NCI-H524 (cell line): ENCODE results near the gene ECHS1.
A peak's percentile ranks its signal among the peaks of the same experiment; 100 is the strongest.
"Not testable (repeated sequence)": the region's sequence is repeated elsewhere in the genome, so short reads cannot be mapped to it uniquely, and the experiment has no call there.

Experiments used
- DNase-seq, 2 experiments: peaks; one replicate each; lab custom pipeline; 2025; lab: John Stamatoyannopoulos, UW

The ECHS1 gene

DNA sequence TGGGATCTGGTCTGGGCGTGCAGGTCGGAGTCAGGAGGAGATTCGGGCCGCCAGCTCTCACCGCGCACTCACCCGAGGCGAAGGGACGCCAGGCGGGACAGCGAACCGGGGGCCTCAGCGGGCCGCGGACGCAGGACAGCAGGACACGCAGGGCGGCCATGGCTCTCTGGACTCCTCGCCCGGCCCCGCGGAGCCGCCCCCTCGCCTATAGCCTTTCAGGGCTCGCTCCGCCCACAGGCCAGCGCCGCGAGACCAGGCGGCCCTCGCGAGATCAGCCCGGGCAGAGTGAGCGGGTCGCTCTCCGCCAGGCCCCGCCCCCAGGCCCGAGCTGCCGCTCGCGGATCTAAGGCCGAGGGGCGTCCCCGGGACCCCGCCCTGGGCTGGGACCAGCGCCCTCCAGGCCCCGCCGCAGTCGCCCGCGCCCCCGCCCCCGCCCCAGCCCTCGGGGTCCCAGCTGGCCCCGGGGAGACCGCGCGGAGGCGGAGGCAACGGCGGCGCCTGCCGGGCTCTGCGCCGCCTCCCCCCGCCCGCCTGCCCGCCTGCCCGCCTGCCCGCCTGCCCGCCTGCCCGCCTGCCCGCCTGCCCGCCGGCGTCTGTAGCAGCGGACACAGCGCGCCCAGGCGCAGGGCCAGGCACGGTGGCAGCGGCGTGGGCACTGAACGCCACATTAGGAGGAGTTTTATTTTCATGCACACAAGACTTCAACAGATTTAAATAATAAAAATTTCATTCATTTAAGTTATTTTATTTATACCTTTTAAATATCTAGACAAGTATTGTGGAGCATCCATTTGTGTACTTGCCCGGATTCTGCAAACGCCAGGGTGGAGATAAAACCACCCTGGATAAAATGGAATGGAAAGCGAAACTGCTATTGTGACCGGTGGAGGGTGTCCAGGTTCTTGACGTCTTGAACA is at the start of gene ECHS1:
Gene ECHS1 (minus strand): TSS at position 181 of the 917 bp plus-strand sequence. CDS start 21 bp downstream, at position 160.
- DNase-seq = peak in 1 of 2 experiments; percentile 66

GRCh38 chr10:133422223-133422806 is 49.2 kb upstream of the ECHS1 start:
- DNase-seq = no peak

GRCh38 chr10:133421336-133422222 is 48.4 kb upstream of the ECHS1 start:
- no peak for DNase-seq

DNA sequence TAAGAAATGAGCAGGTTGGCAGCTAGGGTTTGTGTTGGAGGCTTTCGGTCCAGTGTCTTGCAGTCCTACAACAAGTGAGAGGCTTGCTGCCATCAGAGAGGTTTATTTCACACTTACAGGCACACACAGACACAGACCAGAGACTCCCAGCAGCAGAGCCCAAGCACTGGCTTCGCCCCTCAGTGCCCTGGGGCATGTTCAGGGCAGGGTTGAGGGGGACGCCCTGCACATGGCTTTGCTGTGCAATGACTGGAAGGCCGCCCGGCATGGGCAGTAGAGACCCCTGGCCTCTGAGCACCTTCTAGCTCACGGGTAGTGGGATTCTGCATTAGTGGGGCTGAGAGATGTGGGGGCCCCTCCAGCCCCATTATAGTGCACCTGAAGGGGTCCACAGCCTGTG is 47.4 kb upstream of the ECHS1 start:
- no peak for DNase-seq

DNA sequence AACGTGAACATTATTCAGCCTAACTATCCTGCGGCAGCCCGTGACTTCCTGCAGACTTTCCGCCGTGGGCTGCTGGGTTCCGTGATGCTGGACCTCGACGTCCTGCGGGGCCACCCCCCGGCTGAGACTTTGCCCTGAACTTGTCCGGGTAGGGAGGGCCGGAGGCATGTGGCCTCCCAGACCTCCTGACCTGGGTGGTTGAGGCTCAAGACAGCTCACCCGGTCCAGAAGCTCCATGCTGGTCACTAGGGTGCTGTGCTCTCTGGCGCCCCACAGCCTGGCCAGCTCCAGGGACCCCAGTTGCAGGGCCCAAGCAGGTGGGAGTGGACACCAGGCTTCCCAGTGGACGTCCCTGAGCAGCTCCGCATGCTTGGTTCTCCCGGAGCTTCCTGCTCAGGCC is 46.9 kb upstream of the ECHS1 start:
- no peak for DNase-seq

- DNase-seq = no peak
These were observed 46.2 kb upstream of the ECHS1 start for GRCh38 chr10:133419211-133419950.

DNA sequence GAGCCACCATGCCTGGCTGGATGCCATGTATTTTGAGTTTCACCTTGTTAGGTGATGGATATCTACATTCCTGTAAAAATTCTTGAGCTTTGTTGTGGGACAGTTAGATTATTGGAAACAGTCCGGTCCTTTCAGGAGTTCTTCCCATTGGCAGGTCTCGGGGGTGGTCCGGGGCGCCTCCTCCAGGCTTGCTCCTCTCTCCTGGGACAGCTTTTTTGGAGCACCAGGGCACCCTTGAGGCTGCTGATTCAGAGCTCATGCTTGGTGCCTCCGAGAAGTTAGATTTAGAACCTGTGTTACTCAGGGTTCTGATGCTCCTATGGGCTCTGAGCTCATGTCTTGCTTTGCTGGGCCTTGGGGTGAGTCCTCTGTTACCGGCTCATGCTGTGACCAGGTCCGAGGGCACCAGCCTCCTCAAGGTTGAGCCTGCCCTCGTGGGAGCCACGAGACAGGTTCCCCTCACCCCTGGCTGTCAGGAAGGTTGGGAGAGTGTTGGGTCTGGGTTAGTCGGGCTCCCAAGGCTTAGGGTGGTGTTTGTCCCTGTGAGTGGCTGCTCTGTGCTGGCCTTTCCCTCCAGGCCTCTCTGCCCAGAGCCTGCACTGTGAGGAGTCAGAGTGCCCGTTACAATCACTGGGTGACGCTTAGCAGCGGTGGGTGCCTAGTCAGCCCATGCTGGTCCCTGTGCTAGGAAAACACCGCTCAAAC is 45.3 kb upstream of the ECHS1 start:
- no peak for DNase-seq

- DNase-seq = no peak
These were observed 42.6 kb upstream of the ECHS1 start for GRCh38 chr10:133415752-133416151.

DNA sequence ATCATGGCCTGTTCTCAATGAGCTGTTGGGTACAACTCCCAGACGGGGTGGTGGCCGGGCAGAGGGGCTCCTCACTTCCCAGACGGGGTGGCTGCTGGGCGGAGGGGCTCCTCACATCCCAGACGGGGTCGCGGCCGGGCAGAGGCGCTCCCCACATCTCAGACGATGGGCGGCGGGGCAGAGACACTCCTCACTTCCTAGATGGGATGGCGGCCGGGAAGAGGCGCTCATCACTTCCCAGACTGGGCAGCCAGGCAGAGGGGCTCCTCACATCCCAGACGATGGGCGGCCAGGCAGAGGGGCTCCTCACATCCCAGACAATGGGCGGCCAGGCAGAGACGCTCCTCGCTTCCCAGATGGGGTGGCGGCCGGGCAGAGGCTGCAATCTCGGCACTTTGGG is 41.2 kb upstream of the ECHS1 start:
- DNase-seq = not testable (repeated sequence)

GRCh38 chr10:133412381-133412711 is 39.2 kb upstream of the ECHS1 start:
- no peak for DNase-seq

DNA sequence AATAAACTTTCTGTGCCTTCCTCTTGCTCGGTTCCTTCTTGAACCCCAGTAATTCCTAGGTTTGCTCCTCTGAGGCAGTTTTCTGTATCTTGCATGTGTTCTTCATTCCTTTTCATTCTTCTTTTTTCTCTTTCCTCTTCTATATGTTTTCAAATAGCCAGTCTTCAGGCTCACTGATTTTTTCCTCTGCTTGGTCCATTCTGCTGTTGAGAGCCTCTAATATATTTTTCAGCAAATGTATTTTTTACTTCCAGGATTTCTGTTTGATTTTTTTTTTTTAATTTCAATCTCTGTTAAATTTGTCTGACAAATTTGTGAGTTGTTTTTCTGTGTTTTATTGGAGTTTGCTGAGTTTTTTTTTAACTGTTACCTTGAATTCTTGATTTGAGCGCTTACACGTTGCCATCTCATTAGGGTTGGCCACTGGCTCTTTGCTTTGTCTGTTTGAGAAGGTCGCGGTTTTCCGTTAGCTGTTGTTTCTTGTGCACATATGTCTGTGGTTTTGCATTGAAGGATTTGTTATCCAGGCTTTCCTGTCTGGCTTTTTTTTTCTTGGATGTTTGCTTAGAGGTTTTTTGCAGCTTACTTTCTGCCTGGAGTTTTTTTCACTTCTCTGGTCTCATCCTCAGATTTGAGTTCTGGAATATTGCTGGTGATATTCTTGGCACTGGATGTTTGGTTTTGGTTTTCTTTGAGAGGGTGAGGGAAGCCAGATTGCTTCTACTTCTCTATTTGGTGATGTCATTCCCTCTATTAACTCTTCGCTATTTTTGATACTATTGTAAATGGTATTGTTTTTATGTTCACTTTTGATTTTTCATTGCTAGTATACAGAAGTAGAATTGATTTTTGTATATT is 38.6 kb upstream of the ECHS1 start:
- DNase-seq = no peak

DNA sequence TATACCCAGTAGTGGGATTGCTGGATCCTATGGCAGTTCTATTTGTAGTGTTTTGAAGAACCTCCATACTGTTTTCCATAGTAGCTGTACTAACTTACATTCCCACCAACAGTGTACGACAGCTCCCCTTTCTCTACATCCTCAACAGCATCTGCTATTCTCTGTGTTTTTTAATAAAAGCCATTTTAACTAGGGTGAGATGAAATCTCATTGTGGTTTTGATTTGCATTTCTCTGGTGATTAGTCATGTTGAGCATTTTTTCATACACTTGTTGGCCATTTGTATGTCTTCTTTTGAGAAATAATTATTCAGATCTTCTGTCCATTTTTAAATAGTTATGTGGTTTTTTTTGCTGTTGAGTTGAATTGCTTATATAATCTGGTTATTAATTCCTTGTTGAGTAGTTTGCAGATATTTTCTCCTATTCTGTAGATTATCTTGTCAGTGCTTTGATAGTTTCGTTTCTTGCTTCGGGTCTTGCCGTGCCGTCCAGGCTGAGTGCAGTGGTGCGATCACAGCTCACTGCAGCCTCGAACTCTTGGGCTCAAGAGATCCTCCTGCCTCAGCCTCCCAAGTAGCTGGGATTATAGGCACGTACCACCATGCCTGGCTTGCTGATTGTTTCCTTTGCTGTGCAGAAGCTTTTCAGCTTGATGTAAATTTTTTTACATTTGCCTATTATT is 32.8 kb upstream of the ECHS1 start:
- no peak for DNase-seq

DNA sequence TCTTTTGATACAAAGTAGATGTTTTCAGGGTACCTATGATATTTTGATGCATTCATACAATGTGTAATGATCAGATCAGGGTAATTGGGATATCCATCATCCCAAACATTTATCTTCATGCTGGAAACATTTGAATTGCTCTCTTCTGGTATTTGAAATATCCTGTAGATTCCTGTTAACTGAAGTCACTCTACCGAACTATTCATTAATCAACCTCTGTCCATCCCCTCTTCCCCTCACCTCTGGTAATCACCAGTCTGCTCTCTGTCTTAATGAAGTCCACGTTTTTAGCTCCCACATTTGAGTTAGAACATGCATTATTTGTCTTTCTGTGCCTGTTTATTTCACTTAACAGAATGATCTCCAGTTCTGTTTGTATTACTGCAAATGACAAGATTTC is 32.1 kb upstream of the ECHS1 start:
- DNase-seq = no peak

- no peak for DNase-seq
These were observed 30.6 kb upstream of the ECHS1 start for GRCh38 chr10:133403784-133404183.

DNA sequence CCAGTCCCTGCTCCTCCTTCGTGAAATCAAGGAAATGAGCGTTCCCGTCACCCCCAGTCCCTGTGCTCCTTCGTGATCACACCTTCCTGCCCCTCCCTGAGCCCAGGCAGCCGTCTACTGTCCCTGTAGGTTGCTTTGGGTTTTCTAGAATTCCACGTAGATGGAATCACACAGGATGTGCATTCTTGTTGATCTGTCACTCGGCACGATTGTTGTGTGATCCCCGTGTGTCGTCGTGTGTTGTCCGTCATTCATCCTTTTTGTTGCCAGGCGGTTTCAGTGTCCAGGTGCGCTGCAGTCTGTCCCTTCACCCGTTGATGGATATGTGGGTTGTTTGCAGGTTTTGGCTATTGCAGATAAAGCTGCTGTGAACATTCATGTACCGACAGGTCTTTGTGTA is 30.2 kb upstream of the ECHS1 start:
- DNase-seq = no peak

DNA sequence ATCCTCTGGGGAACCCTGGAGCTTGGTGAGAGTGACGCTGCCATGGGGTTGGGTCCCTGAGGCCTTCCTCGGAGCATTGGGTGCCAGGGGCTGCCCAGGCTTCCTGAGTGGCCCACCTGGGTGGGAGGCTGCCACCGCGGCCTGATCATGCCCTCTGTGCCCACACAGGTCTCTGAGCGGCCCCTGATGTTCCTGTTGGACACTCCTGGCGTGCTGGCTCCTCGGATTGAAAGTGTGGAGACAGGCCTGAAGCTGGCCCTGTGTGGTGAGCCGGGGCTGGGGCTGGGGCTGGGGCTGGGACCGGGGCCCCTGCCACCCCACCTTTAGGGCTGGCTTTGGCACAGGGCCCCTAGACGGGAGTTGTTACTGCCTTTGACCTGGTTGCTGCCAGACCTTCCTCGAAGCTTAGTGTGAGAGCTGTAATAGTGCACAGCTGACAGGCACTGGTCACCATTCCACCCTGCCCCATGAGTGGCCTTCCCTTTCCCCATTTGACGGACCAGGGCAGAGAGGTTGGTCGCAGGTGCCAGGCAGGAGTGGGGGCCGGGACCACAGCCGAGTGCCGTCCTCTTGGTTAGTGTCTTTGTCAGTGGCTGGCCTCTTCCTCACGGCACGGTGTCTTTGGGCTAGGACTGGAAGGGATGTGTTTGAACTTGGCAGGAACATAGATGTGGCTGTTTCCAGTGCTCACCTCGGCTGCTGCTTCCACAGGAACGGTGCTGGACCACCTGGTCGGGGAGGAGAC is 29.0 kb upstream of the ECHS1 start:
- DNase-seq = no peak

GRCh38 chr10:133401500-133401899 is 28.3 kb upstream of the ECHS1 start:
- DNase-seq = no peak

DNA sequence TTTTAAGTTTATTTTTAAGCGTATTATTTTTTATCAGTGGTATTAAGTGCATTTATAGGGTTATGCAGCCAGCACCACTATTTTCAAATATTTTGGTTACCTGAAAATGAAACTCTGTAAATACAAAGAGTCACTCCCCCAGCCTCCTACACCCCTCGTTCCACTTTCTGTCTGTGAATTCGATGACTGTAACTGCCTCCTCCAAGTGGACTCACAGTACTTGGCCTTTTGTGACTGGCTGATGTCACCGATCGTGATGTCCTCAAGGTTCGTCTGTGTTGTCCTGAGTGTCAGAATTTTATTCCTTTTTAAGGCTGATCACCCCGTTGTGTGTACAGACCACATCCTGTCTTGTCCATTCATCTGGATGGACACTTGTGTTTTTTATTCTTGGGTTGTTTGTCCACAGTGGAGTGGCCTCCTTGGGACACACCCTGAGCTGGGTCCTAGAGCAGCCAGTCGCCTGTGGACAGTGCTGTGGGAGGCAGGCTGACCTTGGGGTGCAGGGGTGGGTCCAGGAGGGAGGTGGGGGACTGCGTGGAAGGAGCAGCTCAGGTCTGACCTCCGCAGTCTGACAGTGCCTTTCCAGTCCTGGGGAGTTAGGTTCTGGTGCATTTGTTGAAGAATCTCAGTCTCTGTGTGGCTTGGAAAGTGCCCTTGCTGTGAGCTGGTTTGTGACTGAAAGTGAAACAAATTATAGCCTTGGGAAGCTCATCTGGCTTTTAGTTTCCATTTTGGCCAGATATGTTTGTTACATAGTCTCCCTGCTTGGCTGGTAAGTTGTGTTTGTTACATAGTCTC is 27.7 kb upstream of the ECHS1 start:
- no peak for DNase-seq
